HL-60 (cell line): ENCODE data around the gene CAMK2B.

ENCODE experiments used
- DNase-seq, 2 experiments: peaks; one replicate each; pipeline ENCODE4 v3.0.0-alpha.2; 2010 to 2020; ENCODE audit warnings: low read depth in 1 of 2, low spot score in 1 of 2
- H3K27ac ChIP-seq: fragments of 250-450 bp; sonication (Bioruptor Pico); replicated peaks from 2 replicates; pipeline ENCODE4 v1.5.1; 2020; ENCODE audit warnings: mild to moderate bottlenecking, moderate library complexity
- H3K27me3 ChIP-seq: fragments of 250-450 bp; sonication (Bioruptor Pico); 2 replicates; pipeline ENCODE4 v1.5.1; 2021; ENCODE audit warnings: mild to moderate bottlenecking, moderate library complexity; ENCODE audit not compliant: insufficient read depth, poor library complexity, severe bottlenecking
- H3K4me3 ChIP-seq: replicated peaks from 2 replicates; pipeline ENCODE4 v1.5.1; 2011; ENCODE audit warnings: mild to moderate bottlenecking, control low read depth, low read length; ENCODE audit not compliant: insufficient read depth
- CTCF ChIP-seq: IDR thresholded peaks from one replicate; pipeline ENCODE4 v1.5.1; 2011; ENCODE audit warnings: low read length, control low read depth, inconsistent platforms; ENCODE audit not compliant: insufficient read depth
- GABPA ChIP-seq: IDR thresholded peaks from 2 replicates; pipeline ENCODE4 v1.6.1; 2012; ENCODE audit warnings: low read depth
- POLR2AphosphoS5 ChIP-seq: IDR thresholded peaks from 2 replicates; pipeline ENCODE4 v1.6.1; 2012; ENCODE audit warnings: low read depth
- REST ChIP-seq: IDR thresholded peaks from 2 replicates; pipeline ENCODE4 v1.6.1; 2012; ENCODE audit warnings: low read depth; ENCODE audit not compliant: insufficient replicate concordance
- SPI1 ChIP-seq: IDR thresholded peaks from 2 replicates; pipeline ENCODE4 v1.6.1; 2012; ENCODE audit warnings: low read depth, mild to moderate bottlenecking, borderline replicate concordance

The CAMK2B gene

GRCh38 chr7:44275957-44276570, 49.3 kb downstream of the CAMK2B start:
- DNase-seq: no peak
- no peak overlapping the region for H3K4me3 ChIP-seq
- TF ChIP-seq POLR2AphosphoS5: no peak
- no peak for TF ChIP-seq CTCF
- no peak for TF ChIP-seq GABPA
- no peak for TF ChIP-seq REST
- no peak for TF ChIP-seq SPI1
- peaks cover 3% of the 10 kb centered on the region for H3K27me3 ChIP-seq
- no peak overlapping the region for H3K27ac ChIP-seq

- Histone ChIP-seq H3K4me3 (no peak overlapping the region), H3K27ac (no peak overlapping the region), H3K27me3 (peaks cover 3% of the 10 kb centered on the region)
- DNase-seq: no peak
- no peak for TF ChIP-seq CTCF
- no peak for TF ChIP-seq POLR2AphosphoS5
- TF ChIP-seq GABPA: no peak
These were observed 50.2 kb downstream of the CAMK2B start for GRCh38 chr7:44275146-44275545.

- H3K4me3 ChIP-seq: no peak overlapping the region
- peaks cover 3% of the 10 kb centered on the region for H3K27me3 ChIP-seq
- no peak for DNase-seq
- TF ChIP-seq SPI1 (no peak), POLR2AphosphoS5 (no peak), CTCF (no peak), GABPA (no peak)
- no peak overlapping the region for H3K27ac ChIP-seq
These were observed 50.8 kb downstream of the CAMK2B start for GRCh38 chr7:44274623-44274975.

GRCh38 chr7:44273681-44274622, 51.4 kb downstream of the CAMK2B start:
- TF ChIP-seq REST: no peak
- TF ChIP-seq GABPA: no peak
- no peak for TF ChIP-seq CTCF
- TF ChIP-seq POLR2AphosphoS5: no peak
- no peak for TF ChIP-seq SPI1
- Histone ChIP-seq H3K27ac (no peak overlapping the region), H3K27me3 (peaks cover 3% of the 10 kb centered on the region), H3K4me3 (no peak overlapping the region)
- DNase-seq: no peak
